DND-41 (cell line): Measurements from ENCODE around the gene PDHB.

Experiments used
- ATAC-seq: fragments of 200-7000 bp; cut with Tn5 transposase; 3 replicates; pipeline ENCODE4 v1.9.1; 2021; ENCODE audit warnings: low read depth; ENCODE audit not compliant: insufficient read depth
- DNase-seq: peaks from one replicate; pipeline ENCODE4 v3.0.0-alpha.2; 2020
- H2AFZ ChIP-seq: 2 replicates; pipeline ENCODE4 v1.6.0; 2012; ENCODE audit warnings: low read depth, low read length
- H3K27ac ChIP-seq: 2 replicates; pipeline ENCODE4 v1.5.1; 2012; ENCODE audit warnings: low read length, inconsistent platforms
- H3K27me3 ChIP-seq: fragments of 200-600 bp; sonication (generic); 2 replicates; pipeline ENCODE4 v1.6.0; 2012; ENCODE audit warnings: low read length, mild to moderate bottlenecking, inconsistent platforms; ENCODE audit not compliant: insufficient read depth, poor library complexity
- H3K36me3 ChIP-seq: 2 replicates; pipeline ENCODE4 v1.5.1; 2012; ENCODE audit warnings: low read length, inconsistent platforms; ENCODE audit not compliant: insufficient read depth
- H3K4me1 ChIP-seq: 2 replicates; pipeline ENCODE4 v1.5.1; 2012; ENCODE audit warnings: mild to moderate bottlenecking, low read length; ENCODE audit not compliant: insufficient read depth
- H3K4me2 ChIP-seq: 2 replicates; pipeline ENCODE4 v1.6.0; 2012; ENCODE audit warnings: mild to moderate bottlenecking, moderate library complexity, low read length, inconsistent platforms; ENCODE audit not compliant: insufficient read depth
- H3K4me3 ChIP-seq, 2 experiments: fragments of 200-600 bp in 1 of 2; shearing (Covaris generic) in 1 of 2; 2 replicates each; pipeline ENCODE4 v1.5.1; 2012 to 2016; ENCODE audit warnings: inconsistent platforms in 2 of 2, low read length in 2 of 2, mild to moderate bottlenecking in 2 of 2, low read depth in 1 of 2, moderate library complexity in 1 of 2
- H3K79me2 ChIP-seq: 2 replicates; pipeline ENCODE4 v1.6.0; 2012; ENCODE audit warnings: low read length, inconsistent platforms; ENCODE audit not compliant: insufficient read depth
- H3K9ac ChIP-seq: 2 replicates; pipeline ENCODE4 v1.6.0; 2012; ENCODE audit warnings: low read depth, mild to moderate bottlenecking, inconsistent platforms, low read length, moderate library complexity
- H3K9me3 ChIP-seq: 2 replicates; pipeline ENCODE4 v1.5.1; 2012; ENCODE audit warnings: low read length, moderate library complexity, mild to moderate bottlenecking, inconsistent platforms; ENCODE audit not compliant: insufficient read depth, severe bottlenecking
- H4K20me1 ChIP-seq: 2 replicates; pipeline ENCODE4 v1.6.0; 2012; ENCODE audit warnings: low read length; ENCODE audit not compliant: insufficient read depth
- EZH2 ChIP-seq: IDR thresholded peaks from 3 replicates; pipeline ENCODE4 v1.6.1; 2012; ENCODE audit warnings: borderline replicate concordance, low read depth, mild to moderate bottlenecking, moderate library complexity, low read length, inconsistent platforms; ENCODE audit not compliant: severe bottlenecking
- TF ChIP-seq, protein P1 (sequence below): IDR thresholded peaks from 2 replicates; pipeline ENCODE4 v1.5.1; 2012; ENCODE audit warnings: borderline replicate concordance, low read length, moderate library complexity, mild to moderate bottlenecking; ENCODE audit not compliant: poor library complexity, severe bottlenecking; ENCODE audit errors: extremely low read depth

The PDHB gene

DNA sequence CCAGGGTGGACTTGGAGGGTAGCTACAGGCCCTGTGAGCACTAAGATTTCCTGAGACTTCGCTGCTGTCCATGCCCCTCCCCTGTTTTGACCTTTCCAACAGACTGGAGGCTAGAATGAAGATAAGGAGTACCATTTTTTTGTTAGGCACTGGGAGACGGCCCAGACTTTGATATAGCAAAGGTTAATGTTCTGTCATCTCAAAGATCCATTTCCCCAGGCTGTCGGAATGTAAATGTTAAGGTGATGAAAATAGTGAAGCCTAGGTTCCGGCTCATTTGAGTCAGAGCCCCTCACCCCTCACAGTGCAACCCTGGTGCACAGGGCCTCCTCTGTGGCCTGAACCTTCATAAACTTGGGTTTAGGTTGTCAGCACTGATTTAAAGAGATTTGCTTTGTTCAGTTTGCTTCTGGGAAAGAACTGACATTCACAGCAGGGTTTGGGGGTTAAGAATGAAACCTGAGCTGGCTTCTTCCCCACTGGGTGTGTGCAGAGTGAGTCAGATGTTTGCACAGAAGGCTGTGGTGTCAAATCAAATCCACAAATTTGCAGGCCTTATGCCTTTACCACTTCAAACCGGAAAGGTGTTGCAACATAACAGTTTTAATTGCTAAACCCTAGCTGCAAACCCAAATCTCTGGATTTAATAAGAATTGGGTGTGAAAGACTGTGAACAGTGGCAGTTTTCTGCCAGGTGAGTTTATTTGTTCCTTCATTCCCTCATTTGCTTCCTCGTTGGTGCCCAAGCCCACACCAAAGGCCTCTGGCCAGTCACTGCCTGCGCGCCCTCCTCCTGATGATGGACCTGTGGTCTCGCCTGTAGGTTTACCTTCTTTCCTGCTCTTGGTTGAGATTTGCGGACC, 37.6 kb upstream of the PDHB start:
- H3K36me3 ChIP-seq = no peaks in the 10 kb centered on the region
- peaks cover 4% of the 10 kb centered on the region for H3K27me3 ChIP-seq
- H3K4me1 ChIP-seq = no peaks in the 10 kb centered on the region
- no peak for TF ChIP-seq EZH2
- TF ChIP-seq, protein P1, sequence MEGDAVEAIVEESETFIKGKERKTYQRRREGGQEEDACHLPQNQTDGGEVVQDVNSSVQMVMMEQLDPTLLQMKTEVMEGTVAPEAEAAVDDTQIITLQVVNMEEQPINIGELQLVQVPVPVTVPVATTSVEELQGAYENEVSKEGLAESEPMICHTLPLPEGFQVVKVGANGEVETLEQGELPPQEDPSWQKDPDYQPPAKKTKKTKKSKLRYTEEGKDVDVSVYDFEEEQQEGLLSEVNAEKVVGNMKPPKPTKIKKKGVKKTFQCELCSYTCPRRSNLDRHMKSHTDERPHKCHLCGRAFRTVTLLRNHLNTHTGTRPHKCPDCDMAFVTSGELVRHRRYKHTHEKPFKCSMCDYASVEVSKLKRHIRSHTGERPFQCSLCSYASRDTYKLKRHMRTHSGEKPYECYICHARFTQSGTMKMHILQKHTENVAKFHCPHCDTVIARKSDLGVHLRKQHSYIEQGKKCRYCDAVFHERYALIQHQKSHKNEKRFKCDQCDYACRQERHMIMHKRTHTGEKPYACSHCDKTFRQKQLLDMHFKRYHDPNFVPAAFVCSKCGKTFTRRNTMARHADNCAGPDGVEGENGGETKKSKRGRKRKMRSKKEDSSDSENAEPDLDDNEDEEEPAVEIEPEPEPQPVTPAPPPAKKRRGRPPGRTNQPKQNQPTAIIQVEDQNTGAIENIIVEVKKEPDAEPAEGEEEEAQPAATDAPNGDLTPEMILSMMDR = no peak
- H3K4me2 ChIP-seq = no peak overlapping the region
- DNase-seq (no peak), ATAC-seq (peak; percentile 55)
- H3K27ac ChIP-seq = no peak overlapping the region
- no peaks in the 10 kb centered on the region for H3K9me3 ChIP-seq
- H4K20me1 ChIP-seq = no peaks in the 10 kb centered on the region
- no peaks in the 10 kb centered on the region for H3K79me2 ChIP-seq
- H3K9ac ChIP-seq = no peak overlapping the region
- H3K4me3 ChIP-seq = no peak overlapping the region
- no peak overlapping the region for H2AFZ ChIP-seq

DNA sequence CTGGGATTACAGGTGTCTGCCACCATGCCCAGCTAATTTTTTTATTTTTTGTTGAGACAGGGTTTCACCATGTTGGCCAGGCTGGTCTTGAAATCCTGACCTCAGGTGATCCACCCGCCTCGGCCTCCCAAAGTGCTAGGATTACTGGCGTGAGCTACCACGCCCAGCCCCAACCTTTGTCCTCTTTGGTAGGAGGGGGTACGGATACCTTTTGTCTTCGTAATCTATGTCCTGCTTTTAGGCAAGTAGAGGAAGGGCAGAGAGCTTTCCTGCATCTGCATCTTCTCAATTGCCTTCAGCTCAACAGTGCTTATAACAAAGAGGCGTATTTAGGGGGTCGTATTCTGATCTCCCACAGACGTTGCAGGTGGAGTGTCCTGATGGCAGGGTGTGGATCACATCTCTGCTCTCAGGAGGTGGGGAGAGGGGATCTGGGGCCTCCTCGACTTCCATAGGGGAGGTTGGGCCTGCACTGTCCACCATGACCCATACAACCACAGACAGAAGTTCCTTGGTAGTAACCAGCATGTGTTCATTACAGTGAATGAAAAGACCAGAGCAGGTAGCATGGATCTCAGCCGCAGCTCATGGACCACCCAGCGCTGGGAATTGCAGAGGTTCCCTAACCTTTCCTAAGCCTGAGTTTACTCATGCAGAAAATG, 36.9 kb upstream of the PDHB start:
- no peaks in the 10 kb centered on the region for H3K36me3 ChIP-seq
- ATAC-seq = no peak
- peaks cover 4% of the 10 kb centered on the region for H3K27me3 ChIP-seq
- H3K79me2 ChIP-seq = no peaks in the 10 kb centered on the region
- no peak overlapping the region for H3K4me3 ChIP-seq
- no peaks in the 10 kb centered on the region for H3K4me1 ChIP-seq
- no peak overlapping the region for H3K27ac ChIP-seq
- H3K4me2 ChIP-seq = no peak overlapping the region
- no peak for TF ChIP-seq EZH2
- TF ChIP-seq, protein P1 = no peak
- DNase-seq = no peak
- H4K20me1 ChIP-seq = no peaks in the 10 kb centered on the region
- no peak overlapping the region for H3K9ac ChIP-seq
- H3K9me3 ChIP-seq = no peaks in the 10 kb centered on the region
- H2AFZ ChIP-seq = no peak overlapping the region

DNA sequence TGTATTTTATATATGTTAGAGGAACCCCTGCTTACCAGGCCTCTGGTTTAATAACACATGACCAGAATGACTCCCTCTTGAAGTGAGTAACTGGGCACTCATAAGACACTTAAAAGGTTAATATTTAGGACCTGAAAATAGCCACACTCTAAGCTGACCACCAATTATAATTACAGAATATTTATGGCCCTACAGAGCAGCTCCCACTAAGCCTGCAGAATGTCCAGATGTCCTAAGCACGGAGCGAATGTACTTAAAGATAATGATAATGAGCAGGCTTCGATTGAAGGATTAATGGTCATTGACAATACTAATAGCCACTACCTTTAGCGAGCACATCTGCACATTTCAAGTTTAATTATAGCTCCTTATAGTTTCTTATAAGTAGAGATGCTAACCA, 35.5 kb upstream of the PDHB start:
- no peak for TF ChIP-seq EZH2
- TF ChIP-seq, protein P1 = no peak
- H3K36me3 ChIP-seq = no peaks in the 10 kb centered on the region
- H3K9ac ChIP-seq = no peak overlapping the region
- H3K79me2 ChIP-seq = no peaks in the 10 kb centered on the region
- no peak overlapping the region for H3K4me3 ChIP-seq
- ATAC-seq = no peak
- DNase-seq = no peak
- no peak overlapping the region for H3K27ac ChIP-seq
- no peak overlapping the region for H3K4me2 ChIP-seq
- H4K20me1 ChIP-seq = no peaks in the 10 kb centered on the region
- H3K4me1 ChIP-seq = no peaks in the 10 kb centered on the region; the same call in 1 of the 2 replicates
- H3K27me3 ChIP-seq = no peaks in the 10 kb centered on the region
- no peak overlapping the region for H2AFZ ChIP-seq
- H3K9me3 ChIP-seq = no peaks in the 10 kb centered on the region
